GM12875 (cell line): ENCODE results near the gene DOCK2.
"Not testable (repeated sequence)": the region's sequence is repeated elsewhere in the genome, so short reads cannot be mapped to it uniquely, and the experiment has no call there.

Experiments
- H3K4me3 ChIP-seq: one replicate; pipeline ENCODE4 v1.5.1; 2011; ENCODE audit warnings: low read depth, low read length, control low read depth
- CTCF ChIP-seq: IDR thresholded peaks from 2 replicates; pipeline ENCODE4 v1.5.1; 2011; ENCODE audit warnings: low read depth, mild to moderate bottlenecking, control low read depth, inconsistent platforms, low read length, moderate library complexity, borderline replicate concordance; ENCODE audit not compliant: insufficient read depth

Gene DOCK2

GRCh38 chr5:169832845-169833244 lies 195.8 kb downstream of the DOCK2 start:
- no peak for TF ChIP-seq CTCF
- H3K4me3 ChIP-seq: no peak overlapping the region

- not testable (repeated sequence) for H3K4me3 ChIP-seq
Measured at GRCh38 chr5:169833681-169834292, 196.7 kb downstream of the DOCK2 start.

GRCh38 chr5:169834540-169834939 lies 197.5 kb downstream of the DOCK2 start:
- not testable (repeated sequence) for H3K4me3 ChIP-seq

- no peak for TF ChIP-seq CTCF
- H3K4me3 ChIP-seq: no peak overlapping the region
Measured at GRCh38 chr5:169836835-169837536, 199.9 kb downstream of the DOCK2 start.

- no peak overlapping the region for H3K4me3 ChIP-seq
- TF ChIP-seq CTCF: no peak
Measured at GRCh38 chr5:169837686-169838085, 200.6 kb downstream of the DOCK2 start.

GRCh38 chr5:169838688-169839087 lies 201.6 kb downstream of the DOCK2 start:
- H3K4me3 ChIP-seq: no peak overlapping the region
- TF ChIP-seq CTCF: no peak

- no peak overlapping the region for H3K4me3 ChIP-seq
Measured at GRCh38 chr5:169840405-169840804, 203.3 kb downstream of the DOCK2 start.

More at GRCh38 chr5:169840405-169840804, 203.3 kb downstream of the DOCK2 start:
- no peak for TF ChIP-seq CTCF
